SJSA1 (cell line): ENCODE results near the gene TSPOAP1. TPM values are rescaled to one million over a fixed set of nuclear protein-coding genes. Genes with fewer than 3 reads are reported as not detected.
A peak's percentile ranks its signal among the peaks of the same experiment; 100 is the strongest.

Experiments used
- DNase-seq, 2 experiments: peaks; one replicate each; pipeline ENCODE4 v3.0.0-alpha.2; 2015 to 2020; ENCODE audit warnings: low spot score in 2 of 2, low read depth in 1 of 2
- H3K27ac ChIP-seq: fragments of 250-450 bp; sonication (Bioruptor Pico); 2 replicates; pipeline ENCODE4 v1.5.1; 2020; ENCODE audit warnings: mild to moderate bottlenecking, moderate library complexity
- H3K27me3 ChIP-seq: fragments of 250-450 bp; sonication (Bioruptor Pico); replicated peaks from 2 replicates; pipeline ENCODE4 v1.5.1; 2020; ENCODE audit warnings: mild to moderate bottlenecking, moderate library complexity
- H3K36me3 ChIP-seq: fragments of 250-450 bp; sonication (Bioruptor Pico); 2 replicates; pipeline ENCODE4 v1.5.1; 2020; ENCODE audit warnings: mild to moderate bottlenecking
- H3K4me1 ChIP-seq: fragments of 250-450 bp; sonication (Bioruptor Pico); replicated peaks from 2 replicates; pipeline ENCODE4 v1.6.1; 2021; ENCODE audit warnings: mild to moderate bottlenecking
- H3K4me3 ChIP-seq: fragments of 250-450 bp; sonication (Bioruptor Pico); 2 replicates; pipeline ENCODE4 v1.5.1; 2020; ENCODE audit warnings: mild to moderate bottlenecking
- H3K9me3 ChIP-seq: fragments of 250-450 bp; sonication (Bioruptor Pico); replicated peaks from 2 replicates; pipeline ENCODE4 v1.5.1; 2020; ENCODE audit warnings: mild to moderate bottlenecking
- total RNA-seq: library from RNA; depleted of rRNA; stranded (reverse); fragments of >200 nt; shearing (Covaris generic); gene quantifications from 2 replicates; pipeline ENCODE4 v1.2.3, GENCODE V29; 2014

The TSPOAP1 gene
- total RNA-seq, 1 experiment from 2014 or later = 0.05 TPM

DNA sequence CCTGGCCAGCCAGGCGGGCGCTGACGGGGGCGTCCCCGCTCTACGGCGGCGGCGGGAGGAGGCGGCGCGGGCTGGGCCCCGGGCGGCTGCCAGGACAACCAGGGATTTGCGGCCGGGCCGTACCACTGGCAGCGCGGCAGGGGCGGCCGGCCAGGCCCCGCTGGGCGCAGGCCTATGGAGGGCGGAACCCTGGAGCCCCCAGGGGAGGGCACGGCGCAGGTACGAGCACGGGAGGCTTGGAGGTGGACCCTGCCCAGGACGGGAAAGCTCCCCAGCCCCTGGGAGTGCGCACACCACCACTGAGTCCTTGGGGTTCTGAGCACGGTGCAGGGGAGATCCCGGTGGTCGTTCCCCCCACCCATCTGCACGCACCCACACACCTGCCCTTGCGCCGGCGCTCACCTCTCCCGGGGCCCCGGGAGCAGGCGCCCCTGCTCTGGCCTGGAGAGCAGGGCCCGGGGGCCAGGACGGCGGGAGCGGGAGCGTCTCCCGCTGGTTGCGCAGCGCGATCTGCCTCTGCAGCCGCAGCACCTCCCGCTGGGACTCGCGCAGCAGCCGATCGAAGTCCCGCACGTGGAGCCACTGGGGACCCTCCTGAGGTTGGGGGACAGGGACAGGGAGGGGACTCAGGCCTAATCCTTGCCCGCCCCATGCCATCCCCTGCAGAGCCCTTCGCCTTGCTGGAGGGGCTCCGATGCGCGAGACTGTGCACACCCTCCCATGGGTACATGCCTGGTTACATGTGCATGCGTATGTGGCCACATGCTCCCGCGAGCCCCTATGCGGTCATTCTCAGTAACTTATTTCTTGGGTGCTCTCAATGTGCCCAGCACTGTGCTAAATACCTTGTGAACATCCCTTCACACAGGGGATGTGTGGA lies 3.9 kb downstream of the TSPOAP1 start:
- Histone ChIP-seq H3K9me3 (no peaks in the 10 kb centered on the region), H3K4me1 (peaks cover 7% of the 10 kb centered on the region), H3K27ac (no peak overlapping the region), H3K4me3 (peak overlapping the region; percentile 19), H3K36me3 (no peaks in the 10 kb centered on the region), H3K27me3 (peaks cover 63% of the 10 kb centered on the region)
- no peak for DNase-seq

DNA sequence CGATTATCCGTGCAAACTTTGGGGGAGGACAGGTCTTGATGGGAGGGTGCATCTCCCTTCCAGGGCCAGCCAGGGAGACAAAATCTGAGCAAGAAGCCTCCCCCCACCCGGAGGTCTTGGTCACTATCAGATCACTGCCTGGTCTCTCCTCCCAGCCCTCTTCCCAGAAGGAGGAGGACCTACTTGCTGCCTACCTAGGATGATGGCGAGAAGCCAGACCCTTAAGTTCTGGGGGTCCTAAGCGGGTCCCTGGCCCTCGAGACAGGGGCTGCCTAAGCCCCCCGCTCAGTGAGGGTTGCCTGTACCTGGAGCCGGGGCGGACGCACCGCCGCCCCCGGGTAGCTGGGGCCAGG lies 4.6 kb downstream of the TSPOAP1 start:
- H3K36me3 ChIP-seq = no peaks in the 10 kb centered on the region
- H3K4me3 ChIP-seq = peak overlapping the region; percentile 19; the same call in 1 of the 2 replicates
- H3K27me3 ChIP-seq = peaks cover 63% of the 10 kb centered on the region

DNA sequence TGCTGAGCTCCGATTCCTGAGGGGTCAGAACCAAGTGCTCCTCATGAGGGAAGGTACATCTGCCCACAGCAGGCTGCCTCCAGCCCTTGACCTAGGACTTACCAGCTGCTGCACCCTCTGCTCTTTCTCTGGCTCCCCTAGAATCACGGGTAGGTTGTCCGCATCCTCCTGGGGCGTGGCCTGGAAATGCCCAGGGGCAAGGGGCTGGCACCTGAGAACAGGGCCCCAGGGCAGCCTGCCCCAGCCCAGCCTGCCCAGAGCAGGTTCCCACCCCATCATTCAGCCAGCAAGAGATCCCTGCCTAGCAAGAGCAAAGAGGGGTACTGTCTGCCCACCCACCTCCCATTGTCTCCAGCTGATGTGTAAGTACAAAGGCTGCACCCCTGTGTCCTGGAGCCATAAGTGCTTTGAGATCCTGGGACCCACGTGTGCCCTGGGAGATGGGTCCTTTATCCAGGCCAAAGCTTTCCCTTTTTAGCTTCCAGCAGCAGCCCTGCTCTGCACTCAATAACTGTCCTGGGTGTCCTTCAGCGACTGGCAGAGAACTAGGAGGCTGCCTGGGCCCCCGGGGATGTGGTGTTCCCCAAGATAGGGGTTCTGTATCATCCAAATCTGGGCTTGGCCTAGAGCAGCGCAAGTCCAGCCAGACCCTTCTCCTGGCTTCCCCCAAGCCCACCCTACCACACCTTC lies 5.1 kb downstream of the TSPOAP1 start:
- DNase-seq = no peak
- Histone ChIP-seq H3K36me3 (no peaks in the 10 kb centered on the region), H3K27me3 (peaks cover 64% of the 10 kb centered on the region), H3K9me3 (no peaks in the 10 kb centered on the region), H3K4me1 (peaks cover 7% of the 10 kb centered on the region), H3K27ac (no peak overlapping the region), H3K4me3 (no peak overlapping the region)

More for the DNA sequence above, 4.6 kb downstream of the TSPOAP1 start:
- no peak overlapping the region for H3K27ac ChIP-seq
- peaks cover 7% of the 10 kb centered on the region for H3K4me1 ChIP-seq
- no peak for DNase-seq
- no peaks in the 10 kb centered on the region for H3K9me3 ChIP-seq

DNA sequence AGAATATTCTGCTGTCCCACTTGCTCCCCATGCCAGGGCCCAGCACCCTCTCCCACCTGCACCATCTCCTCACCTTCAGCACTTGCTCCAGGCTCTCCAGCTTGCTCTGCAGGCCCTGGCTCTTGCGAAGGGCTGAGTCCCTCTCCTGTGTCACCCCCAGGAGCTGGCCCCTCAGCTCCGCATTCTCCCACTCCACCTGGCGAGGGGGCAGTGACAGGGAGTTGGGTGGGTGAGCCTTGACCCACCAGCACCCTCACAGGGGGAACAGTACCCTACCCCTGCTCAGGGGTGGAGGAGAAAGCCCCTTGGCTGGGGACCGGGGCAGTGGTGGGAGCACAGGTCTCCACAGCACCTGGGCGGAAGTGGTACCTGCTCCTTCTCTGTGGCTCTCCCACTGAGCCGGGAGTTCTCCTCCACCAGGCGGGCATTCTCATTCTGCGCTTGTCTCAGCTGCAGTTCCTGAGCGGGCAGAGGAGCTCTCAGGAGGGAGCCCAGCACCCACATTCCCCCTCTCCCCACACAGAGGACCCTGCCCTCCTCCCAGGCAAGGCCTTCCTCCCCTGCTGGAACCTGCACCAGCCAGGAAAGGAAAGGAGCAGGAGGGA lies 5.9 kb downstream of the TSPOAP1 start:
- no peak for DNase-seq
- Histone ChIP-seq H3K36me3 (no peaks in the 10 kb centered on the region), H3K27ac (no peak overlapping the region), H3K4me1 (peaks cover 7% of the 10 kb centered on the region), H3K27me3 (peaks cover 58% of the 10 kb centered on the region), H3K9me3 (no peaks in the 10 kb centered on the region), H3K4me3 (no peak overlapping the region)

DNA sequence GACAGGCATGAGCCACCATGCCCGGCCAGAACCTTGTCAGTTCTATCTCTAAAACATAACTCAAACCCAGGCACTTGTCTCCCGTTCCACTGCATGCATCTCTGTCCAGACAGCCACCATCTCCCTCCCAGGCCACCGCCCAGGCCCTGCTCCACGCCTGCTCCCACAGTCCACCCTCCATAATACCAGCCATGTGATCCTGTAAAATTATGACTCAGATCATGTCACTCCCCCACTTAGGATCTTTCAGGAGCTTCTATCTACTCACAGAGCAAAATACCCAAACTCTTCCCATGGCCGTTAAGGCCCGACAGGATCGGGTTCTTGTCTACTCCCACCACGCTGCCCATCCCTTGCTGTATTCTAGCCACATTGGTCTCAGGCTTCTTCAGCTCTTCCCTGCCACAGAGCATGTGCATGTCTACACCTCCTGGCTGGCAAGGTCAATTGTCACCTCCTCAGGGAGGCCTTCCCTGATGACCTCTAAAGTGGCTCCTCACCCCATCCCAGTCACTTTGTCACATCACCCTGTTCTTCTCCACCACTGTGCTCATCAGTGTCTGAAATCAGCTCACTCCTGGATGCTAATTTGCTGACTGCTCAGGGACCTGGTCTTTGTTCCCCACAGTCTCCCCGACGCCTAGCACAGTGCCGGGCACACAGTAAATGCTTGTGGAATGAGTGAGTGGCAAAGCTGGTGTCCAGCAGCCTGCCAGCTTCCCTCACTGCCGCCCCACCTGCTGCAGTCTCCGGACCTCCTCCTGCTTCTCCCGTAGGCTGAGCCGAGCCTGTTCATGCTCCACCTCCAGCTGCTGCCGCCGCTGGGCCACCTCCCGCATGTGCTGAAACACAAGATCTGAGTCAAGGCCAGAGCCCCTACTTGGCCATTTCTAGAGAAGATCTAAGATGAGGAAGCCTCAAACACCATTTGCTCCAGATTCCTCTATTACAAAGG lies 6.7 kb downstream of the TSPOAP1 start:
- DNase-seq = no peak
- Histone ChIP-seq H3K4me3 (no peak overlapping the region), H3K9me3 (no peaks in the 10 kb centered on the region), H3K4me1 (peaks cover 7% of the 10 kb centered on the region), H3K36me3 (no peaks in the 10 kb centered on the region), H3K27ac (no peak overlapping the region), H3K27me3 (peaks cover 55% of the 10 kb centered on the region)

DNA sequence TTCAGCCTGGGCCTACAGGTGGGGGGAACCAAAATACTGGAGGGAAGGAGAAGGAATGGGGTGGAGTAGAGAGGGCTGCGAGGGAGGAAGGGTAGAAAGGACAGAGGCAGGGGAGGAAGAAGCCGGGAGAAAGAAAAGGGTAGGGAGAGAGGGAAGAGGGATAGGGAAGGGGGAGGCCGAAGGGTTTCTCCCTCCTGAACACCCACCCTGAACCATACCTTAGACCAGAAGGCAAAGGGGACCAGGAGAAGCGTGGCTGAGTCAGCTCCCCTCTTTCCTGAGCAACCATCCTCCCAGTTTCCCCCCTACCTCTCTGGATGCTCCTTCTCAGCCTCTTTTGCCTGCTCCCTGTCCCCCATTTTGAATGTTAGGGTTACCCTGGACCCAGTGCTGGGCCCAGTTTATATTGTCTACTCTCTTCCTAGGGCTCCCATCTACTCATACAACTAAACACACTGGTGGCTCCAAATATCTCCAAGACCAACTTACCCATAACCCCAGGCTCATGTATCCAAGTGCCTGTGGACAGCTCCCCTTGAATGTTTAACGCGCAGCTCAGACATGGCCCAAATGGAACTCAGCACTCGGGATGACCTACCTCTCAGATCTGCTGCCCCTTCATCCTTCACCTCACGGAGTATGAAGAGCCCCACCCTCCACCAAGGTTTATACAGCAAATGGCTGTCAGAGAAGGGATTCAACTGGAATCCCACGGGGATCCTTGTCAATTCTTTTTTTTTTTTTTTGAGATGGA lies 7.8 kb downstream of the TSPOAP1 start:
- H3K4me3 ChIP-seq = no peak overlapping the region
- peaks cover 44% of the 10 kb centered on the region for H3K27me3 ChIP-seq
- DNase-seq = no peak
- no peak overlapping the region for H3K27ac ChIP-seq
- no peaks in the 10 kb centered on the region for H3K9me3 ChIP-seq
- peaks cover 7% of the 10 kb centered on the region for H3K4me1 ChIP-seq
- no peaks in the 10 kb centered on the region for H3K36me3 ChIP-seq

DNA sequence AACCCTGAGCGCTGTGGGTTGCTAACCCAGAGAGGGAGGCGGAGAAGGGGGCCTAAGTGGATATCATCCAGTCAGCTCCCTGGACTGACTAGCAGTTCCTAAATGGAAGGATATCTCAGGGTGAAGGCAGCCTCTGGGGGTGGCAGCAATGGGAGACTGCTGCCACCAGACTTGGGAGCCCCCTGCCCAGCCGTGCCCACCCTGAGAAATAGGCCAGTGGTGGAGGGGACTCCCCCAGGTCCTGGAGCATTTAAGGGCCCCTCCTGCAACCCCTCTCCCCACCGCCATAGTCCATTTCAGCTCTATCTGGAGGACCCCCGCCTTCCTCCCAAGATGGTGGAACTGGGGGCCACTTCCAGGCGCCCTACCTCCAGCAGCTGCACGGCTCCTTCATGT lies 8.4 kb downstream of the TSPOAP1 start:
- H3K27ac ChIP-seq = no peak overlapping the region
- peaks cover 42% of the 10 kb centered on the region for H3K27me3 ChIP-seq
- DNase-seq = no peak
- H3K4me1 ChIP-seq = peaks cover 7% of the 10 kb centered on the region
- H3K9me3 ChIP-seq = no peaks in the 10 kb centered on the region
- H3K4me3 ChIP-seq = no peak overlapping the region
- no peaks in the 10 kb centered on the region for H3K36me3 ChIP-seq

DNA sequence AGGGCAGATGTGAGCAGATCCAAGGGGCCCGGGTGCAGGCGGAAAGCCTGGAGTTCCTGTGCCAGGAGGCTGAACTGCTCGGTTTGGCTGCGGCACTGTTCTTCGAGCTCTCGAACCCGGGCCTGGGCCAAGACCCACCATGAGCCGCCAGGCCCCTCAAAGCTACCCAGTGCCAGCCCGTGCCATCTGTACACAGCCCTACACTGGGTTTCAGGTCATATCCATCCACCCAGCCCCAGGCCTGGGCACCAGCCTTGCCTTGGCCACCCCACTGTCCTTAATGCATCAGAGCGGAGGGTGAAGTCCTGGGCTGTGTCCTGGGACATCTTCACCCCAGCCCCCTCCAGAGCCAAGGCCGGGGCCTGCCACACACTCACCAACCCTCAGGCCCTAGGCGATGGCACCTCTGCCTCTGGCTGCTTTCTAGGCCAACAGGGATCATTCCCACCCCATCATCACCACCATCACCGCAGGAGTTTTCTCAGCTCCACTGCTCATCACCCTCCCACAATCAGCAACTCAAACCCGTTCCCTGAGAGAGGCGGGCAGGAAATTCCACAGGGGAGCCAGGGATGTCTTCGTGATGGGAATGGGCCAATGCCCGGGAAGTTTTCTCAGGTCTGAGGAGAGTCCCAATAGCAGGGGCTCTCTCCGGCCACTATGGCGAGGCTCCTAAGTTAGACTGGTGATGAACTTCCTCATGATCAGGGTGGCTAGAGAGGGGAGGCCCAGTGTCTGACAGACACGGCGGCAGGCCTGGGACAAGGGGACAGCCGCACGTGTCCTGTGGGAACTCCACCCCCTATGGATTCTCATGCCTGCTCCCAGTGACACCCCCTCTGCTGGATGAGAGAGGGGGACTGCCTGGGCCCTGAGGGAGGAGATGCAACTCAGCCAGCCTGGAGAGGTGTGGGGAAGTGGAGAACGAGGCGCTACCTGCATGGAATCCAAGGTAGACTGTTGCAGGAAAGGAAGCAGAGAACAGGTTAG lies 9.1 kb downstream of the TSPOAP1 start:
- no peak for DNase-seq
- H3K27me3 ChIP-seq = peaks cover 40% of the 10 kb centered on the region

DNA sequence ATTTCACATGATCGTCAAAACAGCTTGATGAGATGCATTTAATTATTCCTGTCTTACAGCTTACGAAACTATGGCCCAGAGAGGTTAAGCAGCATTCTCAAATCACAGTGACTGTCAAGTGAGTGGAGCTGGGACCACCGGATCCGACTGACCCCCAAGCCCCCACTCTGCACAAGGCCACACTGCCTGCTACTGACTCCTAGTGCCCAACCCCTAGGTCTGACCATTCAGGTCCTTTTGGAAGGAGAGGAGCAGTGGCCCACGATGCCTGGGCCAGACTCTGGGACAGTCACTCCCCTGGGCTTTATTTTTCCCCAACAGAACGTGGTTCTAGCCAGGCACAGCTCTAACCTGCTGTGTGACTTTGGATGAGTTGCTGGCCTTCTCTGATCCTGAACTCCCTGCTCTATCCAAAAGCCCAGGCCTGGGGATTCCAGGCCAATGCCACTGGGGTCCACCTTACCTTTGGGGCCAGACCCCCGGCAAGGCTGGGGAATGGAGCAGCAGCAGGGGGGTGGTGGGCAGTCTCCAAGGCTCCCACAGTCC lies 9.9 kb downstream of the TSPOAP1 start:
- H3K4me1 ChIP-seq = no peaks in the 10 kb centered on the region
- H3K9me3 ChIP-seq = no peaks in the 10 kb centered on the region
- H3K4me3 ChIP-seq = no peak overlapping the region
- H3K27ac ChIP-seq = no peak overlapping the region
- H3K27me3 ChIP-seq = peaks cover 35% of the 10 kb centered on the region
- no peaks in the 10 kb centered on the region for H3K36me3 ChIP-seq
- DNase-seq = no peak

More for the DNA sequence above, 9.1 kb downstream of the TSPOAP1 start:
- Histone ChIP-seq H3K9me3 (no peaks in the 10 kb centered on the region), H3K4me3 (no peak overlapping the region), H3K4me1 (peaks cover 5% of the 10 kb centered on the region), H3K27ac (no peak overlapping the region), H3K36me3 (no peaks in the 10 kb centered on the region)

DNA sequence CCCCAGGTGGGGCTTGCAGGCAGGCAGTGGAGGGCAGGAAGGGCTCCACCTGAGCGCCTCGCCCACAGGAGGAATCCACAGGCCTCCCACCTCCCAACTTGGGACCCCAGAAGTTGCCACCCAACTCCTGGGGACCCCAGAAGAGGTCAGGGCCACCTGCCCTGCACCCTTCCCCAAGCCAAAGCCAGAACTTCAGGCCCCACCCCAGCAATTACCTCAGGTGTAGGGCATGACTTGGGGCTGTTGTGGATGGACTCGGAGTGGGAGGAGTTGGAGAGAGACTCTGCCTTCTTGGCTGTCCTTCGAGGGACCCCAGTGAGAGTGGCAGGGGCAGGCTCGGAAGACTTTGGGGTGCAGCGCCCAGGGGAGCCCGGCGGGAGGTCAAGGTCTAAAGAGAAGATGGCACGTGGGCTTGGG lies 10.5 kb downstream of the TSPOAP1 start:
- Histone ChIP-seq H3K27me3 (peaks cover 32% of the 10 kb centered on the region), H3K4me1 (no peaks in the 10 kb centered on the region), H3K27ac (no peak overlapping the region), H3K9me3 (no peaks in the 10 kb centered on the region), H3K36me3 (no peaks in the 10 kb centered on the region), H3K4me3 (no peak overlapping the region)
- no peak for DNase-seq

DNA sequence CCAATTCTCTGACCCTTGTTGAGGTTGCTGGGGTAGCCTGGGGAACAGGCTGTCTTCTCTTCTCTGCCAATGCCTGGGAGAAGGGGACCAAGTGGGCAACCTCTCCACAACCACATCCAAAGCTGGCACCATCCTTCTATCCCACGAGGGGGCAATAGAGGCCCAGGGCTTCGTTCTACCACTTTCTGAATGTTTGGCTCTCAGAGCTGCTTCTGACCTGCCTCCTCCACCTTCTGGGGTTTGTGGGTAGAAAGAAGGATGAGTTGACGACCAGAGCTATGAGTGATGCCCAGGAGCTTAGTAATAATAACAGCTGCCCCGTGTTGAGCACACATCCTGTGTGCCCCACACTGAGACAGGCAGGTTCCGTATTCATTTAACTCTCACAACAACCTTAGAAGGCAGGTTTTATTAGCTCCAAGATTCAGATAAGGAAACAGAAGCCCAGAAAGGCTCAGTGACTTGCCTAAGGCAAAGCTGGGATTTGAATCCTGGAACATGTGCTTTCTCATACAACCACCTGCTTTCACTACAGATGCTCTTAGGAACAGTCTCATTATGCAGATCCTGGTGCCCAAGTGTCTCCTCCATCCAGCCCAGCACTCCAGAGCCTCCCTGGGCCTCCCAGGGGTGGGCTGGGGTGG lies 11.1 kb downstream of the TSPOAP1 start:
- H3K27ac ChIP-seq = no peak overlapping the region
- no peak overlapping the region for H3K4me3 ChIP-seq
- peaks cover 32% of the 10 kb centered on the region for H3K27me3 ChIP-seq
- DNase-seq = peak; percentile 44 to 52
- H3K4me1 ChIP-seq = no peaks in the 10 kb centered on the region
- H3K36me3 ChIP-seq = no peaks in the 10 kb centered on the region
- no peaks in the 10 kb centered on the region for H3K9me3 ChIP-seq
